ENCODE results near the gene NOS3. TPM values are rescaled to one million over a fixed set of nuclear protein-coding genes. Genes with fewer than 3 reads are reported as not detected.

Gene NOS3
- total RNA-seq, 1 experiment from 2014 or later, result 0.30 TPM

DNA sequence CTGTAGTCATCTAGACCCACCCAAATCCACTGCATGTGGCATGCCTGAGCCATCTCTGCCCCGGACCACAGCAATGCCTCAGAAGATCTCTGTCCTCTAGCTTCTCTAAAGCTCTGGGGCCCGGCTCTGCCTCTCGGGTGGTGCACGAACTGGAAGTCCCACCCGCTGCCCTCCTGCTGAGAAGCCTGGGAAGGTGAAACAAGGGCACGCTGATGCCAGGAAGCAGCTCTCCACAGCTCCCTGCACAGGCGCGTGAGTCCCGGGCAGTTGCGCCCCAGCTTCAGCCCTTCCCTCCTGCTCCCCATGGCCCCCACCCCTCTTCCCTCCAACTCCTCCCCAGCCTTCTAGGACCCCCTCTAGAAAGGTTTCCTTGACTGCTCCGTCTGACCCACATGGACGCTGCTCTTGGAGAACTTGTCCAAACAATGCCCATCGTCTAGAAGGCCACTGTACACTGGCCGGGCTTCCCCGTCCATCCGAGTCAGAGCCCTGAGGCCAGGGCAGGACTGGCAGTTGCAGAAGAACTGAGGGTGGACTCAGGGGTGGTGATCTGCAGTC lies 25.5 kb upstream of the NOS3 start:
- no TSS peak for BruUV-seq (replicated peaks)

DNA sequence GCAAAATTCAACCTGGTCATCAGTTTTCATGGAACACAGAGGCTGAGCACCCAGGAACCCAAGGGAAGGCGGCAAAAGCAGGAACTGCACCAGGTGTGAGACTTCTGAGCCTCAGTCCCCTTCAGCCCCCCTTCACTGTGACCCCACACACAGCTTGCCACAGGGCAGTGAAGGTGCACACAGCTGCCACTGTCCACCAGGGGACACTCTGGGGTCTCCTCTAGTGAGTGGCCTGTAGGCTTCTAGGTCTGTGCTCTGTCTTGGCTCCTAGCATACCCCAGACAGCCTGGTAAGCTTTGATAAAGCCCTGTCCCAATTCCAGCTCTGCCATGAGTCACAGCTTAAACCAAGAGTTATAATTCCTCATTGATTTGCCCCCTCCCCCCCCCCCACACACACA lies 24.8 kb upstream of the NOS3 start:
- intact Hi-C loops (cut with micrococcal nuclease), result loop anchor here (5.0 kb wide), 2 partner anchors 51 to 146 kb away; no protein-coding TSS in a partner anchor
- Mint-ChIP-seq H3K36me3 (ENCODE audit: insufficient read depth, unreplicated experiment) (no peaks in the 10 kb centered on the region), H3K27ac (ENCODE audit: low read depth, unreplicated experiment) (no peak overlapping the region), H3K27me3 (ENCODE audit: insufficient read depth, unreplicated experiment) (peaks cover 33% of the 10 kb centered on the region), H3K4me3 (ENCODE audit: unreplicated experiment) (no peak overlapping the region), H3K4me1 (ENCODE audit: insufficient read depth, unreplicated experiment) (no peaks in the 10 kb centered on the region), H3K9me3 (ENCODE audit: unreplicated experiment) (no peaks in the 10 kb centered on the region)
- no TSS peak for BruUV-seq (replicated peaks)
- ChIA-PET CTCF (interaction anchor here (0.6 to 2.0 kb wide), 2 partner anchors 89 to 622 kb away, joined by 3 to 4 read pairs; no protein-coding TSS in a partner anchor), POLR2A (no interaction called here)
- DNase-seq (ENCODE audit: unreplicated experiment), result no peak
- TF ChIP-seq, protein P1, sequence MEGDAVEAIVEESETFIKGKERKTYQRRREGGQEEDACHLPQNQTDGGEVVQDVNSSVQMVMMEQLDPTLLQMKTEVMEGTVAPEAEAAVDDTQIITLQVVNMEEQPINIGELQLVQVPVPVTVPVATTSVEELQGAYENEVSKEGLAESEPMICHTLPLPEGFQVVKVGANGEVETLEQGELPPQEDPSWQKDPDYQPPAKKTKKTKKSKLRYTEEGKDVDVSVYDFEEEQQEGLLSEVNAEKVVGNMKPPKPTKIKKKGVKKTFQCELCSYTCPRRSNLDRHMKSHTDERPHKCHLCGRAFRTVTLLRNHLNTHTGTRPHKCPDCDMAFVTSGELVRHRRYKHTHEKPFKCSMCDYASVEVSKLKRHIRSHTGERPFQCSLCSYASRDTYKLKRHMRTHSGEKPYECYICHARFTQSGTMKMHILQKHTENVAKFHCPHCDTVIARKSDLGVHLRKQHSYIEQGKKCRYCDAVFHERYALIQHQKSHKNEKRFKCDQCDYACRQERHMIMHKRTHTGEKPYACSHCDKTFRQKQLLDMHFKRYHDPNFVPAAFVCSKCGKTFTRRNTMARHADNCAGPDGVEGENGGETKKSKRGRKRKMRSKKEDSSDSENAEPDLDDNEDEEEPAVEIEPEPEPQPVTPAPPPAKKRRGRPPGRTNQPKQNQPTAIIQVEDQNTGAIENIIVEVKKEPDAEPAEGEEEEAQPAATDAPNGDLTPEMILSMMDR (IDR thresholded peaks at IDR 0.05; ENCODE audit: unreplicated experiment), result no peak

More for the DNA sequence above, 25.5 kb upstream of the NOS3 start:
- H3K36me3 Mint-ChIP-seq (ENCODE audit: insufficient read depth, unreplicated experiment), result no peaks in the 10 kb centered on the region
- intact Hi-C loops (cut with micrococcal nuclease), result loop anchor here (5.0 kb wide), 2 partner anchors 52 to 147 kb away; no protein-coding TSS in a partner anchor
- ChIA-PET CTCF (interaction anchor here (0.5 to 1.3 kb wide), 7 partner anchors 12 to 621 kb away, joined by 3 to 6 read pairs (median 4); no protein-coding TSS in a partner anchor), POLR2A (no interaction called here)
- no peaks in the 10 kb centered on the region for H3K4me1 Mint-ChIP-seq (ENCODE audit: insufficient read depth, unreplicated experiment)
- H3K27me3 Mint-ChIP-seq (ENCODE audit: insufficient read depth, unreplicated experiment), result peaks cover 33% of the 10 kb centered on the region
- H3K27ac Mint-ChIP-seq (ENCODE audit: low read depth, unreplicated experiment), result no peak overlapping the region
- H3K4me3 Mint-ChIP-seq (ENCODE audit: unreplicated experiment), result no peak overlapping the region
- TF ChIP-seq, protein P1 (IDR thresholded peaks at IDR 0.05; ENCODE audit: unreplicated experiment), result no peak
- DNase-seq (ENCODE audit: unreplicated experiment), result no peak
- H3K9me3 Mint-ChIP-seq (ENCODE audit: unreplicated experiment), result no peaks in the 10 kb centered on the region

DNA sequence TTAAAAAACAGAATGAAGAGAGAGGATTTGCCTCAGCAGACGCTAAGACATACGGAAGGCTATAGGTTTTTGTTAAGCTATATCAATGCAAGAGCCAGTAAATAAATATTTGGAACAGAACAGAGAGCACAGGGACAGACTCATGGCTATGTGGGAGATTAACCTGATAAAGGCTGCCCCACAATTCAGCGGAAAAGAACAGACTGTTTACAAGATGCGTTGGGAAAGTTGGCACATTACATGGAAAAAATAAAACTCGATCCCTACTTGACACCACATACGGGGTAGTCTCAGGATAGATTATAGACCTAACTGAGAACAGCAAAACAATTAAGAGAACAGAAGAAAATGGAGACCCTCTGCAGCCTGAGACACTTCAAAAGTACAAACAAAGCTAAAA lies 23.5 kb upstream of the NOS3 start:
- ChIA-PET POLR2A (interaction anchor here (0.6 kb wide), 1 partner anchor 154 kb away, joined by 3 read pairs; no protein-coding TSS in a partner anchor), CTCF (interaction anchor here (0.5 to 2.0 kb wide), 5 partner anchors 17 to 206 kb away, joined by 3 to 4 read pairs (median 3); no protein-coding TSS in a partner anchor)
- no peaks in the 10 kb centered on the region for H3K4me1 Mint-ChIP-seq (ENCODE audit: insufficient read depth, unreplicated experiment)
- H3K9me3 Mint-ChIP-seq (ENCODE audit: unreplicated experiment), result no peaks in the 10 kb centered on the region
- no peaks in the 10 kb centered on the region for H3K36me3 Mint-ChIP-seq (ENCODE audit: insufficient read depth, unreplicated experiment)
- H3K27me3 Mint-ChIP-seq (ENCODE audit: insufficient read depth, unreplicated experiment), result peaks cover 33% of the 10 kb centered on the region
- H3K4me3 Mint-ChIP-seq (ENCODE audit: unreplicated experiment), result no peak overlapping the region
- no peak overlapping the region for H3K27ac Mint-ChIP-seq (ENCODE audit: low read depth, unreplicated experiment)
- TF ChIP-seq, protein P1 (IDR thresholded peaks at IDR 0.05; ENCODE audit: unreplicated experiment), result no peak
- DNase-seq (ENCODE audit: unreplicated experiment), result no peak
- intact Hi-C loops (cut with micrococcal nuclease), result loop anchor here (5.0 kb wide), 2 partner anchors 50 to 145 kb away; no protein-coding TSS in a partner anchor
- BruUV-seq (replicated peaks), result no TSS peak

DNA sequence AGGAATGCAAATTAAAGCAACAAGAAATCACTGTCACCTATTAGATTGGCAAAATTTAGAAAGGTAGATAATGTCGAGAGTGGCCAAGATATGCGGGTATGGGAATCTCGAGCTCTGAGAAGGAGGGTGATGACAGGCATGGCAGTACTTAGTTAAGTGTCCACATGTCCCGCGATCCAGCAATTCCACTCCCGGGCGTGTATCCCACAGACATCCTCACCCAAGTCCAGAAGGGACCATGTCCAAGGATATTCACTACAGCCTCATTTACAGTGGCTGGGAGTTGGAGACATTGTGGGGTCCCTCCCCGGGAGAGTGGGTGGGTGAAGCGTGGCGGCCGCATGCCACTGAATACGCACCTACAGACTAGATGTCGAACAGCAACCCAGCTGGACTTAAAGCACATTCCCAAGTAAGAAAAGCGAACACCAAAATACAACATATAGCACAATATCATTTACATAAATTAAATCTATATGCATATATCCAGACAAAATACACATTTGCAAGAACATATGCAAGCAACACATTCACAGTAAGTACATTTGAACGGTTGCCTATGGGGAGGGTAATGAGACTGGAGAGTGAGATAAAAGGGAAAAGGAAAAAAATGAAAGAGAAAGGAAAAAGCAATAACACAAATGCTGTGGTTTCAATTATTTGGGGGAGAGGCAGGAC lies 22.6 kb upstream of the NOS3 start:
- TF ChIP-seq, protein P1 (IDR thresholded peaks at IDR 0.05; ENCODE audit: unreplicated experiment), result no peak
- Mint-ChIP-seq H3K4me1 (ENCODE audit: insufficient read depth, unreplicated experiment) (no peaks in the 10 kb centered on the region), H3K27me3 (ENCODE audit: insufficient read depth, unreplicated experiment) (peaks cover 33% of the 10 kb centered on the region), H3K36me3 (ENCODE audit: insufficient read depth, unreplicated experiment) (no peaks in the 10 kb centered on the region), H3K4me3 (ENCODE audit: unreplicated experiment) (no peak overlapping the region), H3K9me3 (ENCODE audit: unreplicated experiment) (no peaks in the 10 kb centered on the region), H3K27ac (ENCODE audit: low read depth, unreplicated experiment) (no peak overlapping the region)
- intact Hi-C loops (cut with micrococcal nuclease), result loop anchor here (5.0 kb wide), 2 partner anchors 49 to 144 kb away; no protein-coding TSS in a partner anchor
- no peak for DNase-seq (ENCODE audit: unreplicated experiment)
- BruUV-seq (replicated peaks), result no TSS peak
- ChIA-PET POLR2A (no interaction called here), CTCF (interaction anchor here (0.5 to 2.0 kb wide), 4 partner anchors 30 to 205 kb away, joined by 3 to 4 read pairs (median 4); no protein-coding TSS in a partner anchor)

Measured in MCF 10A (cell line).